WTC11 (cell line): Measurements from ENCODE around the gene KIAA0408. TPM values are rescaled to one million over a fixed set of nuclear protein-coding genes. Genes with fewer than 3 reads are reported as not detected.

Source experiments
- ATAC-seq: fragments of 200-7000 bp; cut with Tn5 transposase; 2 replicates; pipeline ENCODE4 v1.10.0; 2021; ENCODE audit warnings: mild to moderate bottlenecking, moderate library complexity
- CTCF ChIA-PET: fragments of 300-600 bp; sonication (Branson Sonifier 250); formaldehyde crosslinking; loops from one replicate; lab custom pipeline; 2021; ENCODE audit warnings: antibody characterized with exemption; lab: Charles Lee
- POLR2A ChIA-PET: fragments of 350-600 bp; sonication (Branson Sonifier 250); formaldehyde crosslinking; loops from one replicate; lab custom pipeline; 2021; ENCODE audit warnings: antibody characterized with exemption; lab: Charles Lee
- DNase-seq: peaks from one replicate; pipeline ENCODE4 v3.0.0; 2021; ENCODE audit warnings: low spot score
- H3K27ac Mint-ChIP-seq: 2 replicates; pipeline ENCODE4 v1.8.0; 2021; ENCODE audit warnings: mixed read lengths
- H3K27me3 Mint-ChIP-seq: 2 replicates; pipeline ENCODE4 v1.8.0; 2021; ENCODE audit warnings: low read depth, mild to moderate bottlenecking, moderate library complexity, mixed read lengths
- H3K36me3 Mint-ChIP-seq: 2 replicates; pipeline ENCODE4 v1.8.0; 2021; ENCODE audit warnings: mixed read lengths
- H3K4me1 Mint-ChIP-seq: 2 replicates; pipeline ENCODE4 v1.8.0; 2022; ENCODE audit warnings: mixed read lengths
- H3K4me3 Mint-ChIP-seq: 2 replicates; pipeline ENCODE4 v1.8.0; 2021; ENCODE audit warnings: mild to moderate bottlenecking, moderate library complexity, mixed read lengths
- H3K9me3 Mint-ChIP-seq: 2 replicates; pipeline ENCODE4 v1.8.0; 2021; ENCODE audit warnings: mixed read lengths
- CBFB ChIP-seq: sonication (generic); formaldehyde crosslinking; IDR thresholded peaks from 2 replicates; pipeline ENCODE4 v1.8.1; 2022; ENCODE audit warnings: mild to moderate bottlenecking, low read depth, missing genetic modification reagents
- CREM ChIP-seq: sonication (generic); formaldehyde crosslinking; IDR thresholded peaks from 2 replicates; pipeline ENCODE4 v1.8.1; 2022; ENCODE audit warnings: mild to moderate bottlenecking, missing genetic modification reagents, moderate library complexity
- E2F4 ChIP-seq: sonication (generic); formaldehyde crosslinking; IDR thresholded peaks from 2 replicates; pipeline ENCODE4 v1.8.1; 2022; ENCODE audit warnings: low read depth, mild to moderate bottlenecking, moderate library complexity, missing genetic modification reagents, borderline replicate concordance
- FOXP1 ChIP-seq: sonication (generic); formaldehyde crosslinking; IDR thresholded peaks from 2 replicates; pipeline ENCODE4 v1.8.0; 2022; ENCODE audit warnings: missing genetic modification reagents, mild to moderate bottlenecking, moderate library complexity, borderline replicate concordance
- IRF1 ChIP-seq: sonication (generic); formaldehyde crosslinking; IDR thresholded peaks from 2 replicates; pipeline ENCODE4 v1.8.0; 2023; ENCODE audit warnings: missing genetic modification reagents
- IRF2 ChIP-seq: sonication (generic); formaldehyde crosslinking; IDR thresholded peaks from 2 replicates; pipeline ENCODE4 v1.8.0; 2022; ENCODE audit warnings: low read depth, missing genetic modification reagents, borderline replicate concordance
- MXD4 ChIP-seq: fragments of 250-450 bp; sonication (Bioruptor Pico); IDR thresholded peaks from 2 replicates; pipeline ENCODE4 v1.8.0; 2021; ENCODE audit warnings: mild to moderate bottlenecking, moderate library complexity, borderline replicate concordance
- NFYB ChIP-seq: sonication (generic); formaldehyde crosslinking; conservative IDR thresholded peaks from 2 replicates; pipeline ENCODE4 v1.8.0; 2022; ENCODE audit warnings: low read depth, missing genetic modification reagents
- NR2C2 ChIP-seq: sonication (generic); formaldehyde crosslinking; IDR thresholded peaks from 2 replicates; pipeline ENCODE4 v1.8.0; 2022; ENCODE audit warnings: mild to moderate bottlenecking, missing genetic modification reagents
- PRRX2 ChIP-seq: fragments of 250-450 bp; sonication (Bioruptor Pico); IDR thresholded peaks from 2 replicates; pipeline ENCODE4 v1.8.0; 2021; ENCODE audit warnings: mild to moderate bottlenecking
- RELA ChIP-seq: sonication (generic); formaldehyde crosslinking; IDR thresholded peaks from 2 replicates; pipeline ENCODE4 v1.8.1; 2022; ENCODE audit warnings: missing genetic modification reagents, mild to moderate bottlenecking, borderline replicate concordance
- SMAD3 ChIP-seq: sonication (generic); formaldehyde crosslinking; IDR thresholded peaks from 2 replicates; pipeline ENCODE4 v1.8.0; 2022; ENCODE audit warnings: missing genetic modification reagents, mild to moderate bottlenecking, borderline replicate concordance
- SP1 ChIP-seq: sonication (generic); formaldehyde crosslinking; conservative IDR thresholded peaks from 2 replicates; pipeline ENCODE4 v1.8.1; 2022; ENCODE audit warnings: missing genetic modification reagents
- TEAD1 ChIP-seq: sonication (generic); formaldehyde crosslinking; IDR thresholded peaks from 2 replicates; pipeline ENCODE4 v1.8.0; 2022; ENCODE audit warnings: mild to moderate bottlenecking, missing genetic modification reagents
- TEAD4 ChIP-seq: sonication (generic); formaldehyde crosslinking; IDR thresholded peaks from 2 replicates; pipeline ENCODE4 v1.8.0; 2022; ENCODE audit warnings: mild to moderate bottlenecking, missing genetic modification reagents
- TP53 ChIP-seq: sonication (generic); formaldehyde crosslinking; IDR thresholded peaks from 2 replicates; pipeline ENCODE4 v1.8.1; 2023; ENCODE audit warnings: mild to moderate bottlenecking, missing genetic modification reagents
- USF1 ChIP-seq: sonication (generic); formaldehyde crosslinking; IDR thresholded peaks from 2 replicates; pipeline ENCODE4 v1.8.0; 2022; ENCODE audit warnings: mild to moderate bottlenecking, missing genetic modification reagents
- ZMAT4 ChIP-seq: fragments of 250-450 bp; sonication (Bioruptor Pico); IDR thresholded peaks from 2 replicates; pipeline ENCODE4 v1.9.0; 2021; ENCODE audit warnings: mild to moderate bottlenecking
- ZNF121 ChIP-seq: sonication (generic); formaldehyde crosslinking; IDR thresholded peaks from 2 replicates; pipeline ENCODE4 v1.8.0; 2023; ENCODE audit warnings: missing genetic modification reagents
- ZNF138 ChIP-seq: sonication (generic); formaldehyde crosslinking; conservative IDR thresholded peaks from 2 replicates; pipeline ENCODE4 v1.8.1; 2022; ENCODE audit warnings: mild to moderate bottlenecking, moderate library complexity, missing genetic modification reagents
- ZNF232 ChIP-seq: sonication (generic); formaldehyde crosslinking; IDR thresholded peaks from 2 replicates; pipeline ENCODE4 v1.8.0; 2022; ENCODE audit warnings: mild to moderate bottlenecking, missing genetic modification reagents
- ZNF423 ChIP-seq: fragments of 250-450 bp; sonication (Bioruptor Pico); IDR thresholded peaks from 2 replicates; pipeline ENCODE4 v2.1.2; 2022; ENCODE audit warnings: mild to moderate bottlenecking, moderate library complexity
- ZNF671 ChIP-seq: fragments of 250-450 bp; sonication (Bioruptor Pico); IDR thresholded peaks from 2 replicates; pipeline ENCODE4 v1.8.0; 2021; ENCODE audit warnings: mild to moderate bottlenecking
- total RNA-seq: library from RNA; stranded (reverse); gene quantifications from 3 replicates; pipeline ENCODE4 v1.2.3, GENCODE V29; 2021
- TF ChIP-seq, protein P1 (sequence below): fragments of 250-450 bp; sonication (Bioruptor Pico); conservative IDR thresholded peaks from 2 replicates; pipeline ENCODE4 v1.9.0; 2021; ENCODE audit warnings: mild to moderate bottlenecking
- TF ChIP-seq, protein P2 (sequence below): fragments of 250-450 bp; sonication (Bioruptor Pico); IDR thresholded peaks from 2 replicates; pipeline ENCODE4 v1.8.0; 2021; ENCODE audit warnings: mild to moderate bottlenecking

The KIAA0408 gene
- total RNA-seq, 1 experiment from 2014 or later = 12.2 TPM

- no peak for DNase-seq
- Mint-ChIP-seq H3K27me3 (no peaks in the 10 kb centered on the region), H3K4me1 (no peaks in the 10 kb centered on the region), H3K4me3 (no peak overlapping the region), H3K27ac (no peak overlapping the region), H3K36me3 (no peaks in the 10 kb centered on the region), H3K9me3 (no peaks in the 10 kb centered on the region)
- no peak for TF ChIP-seq RELA (CRISPR knock-in tag)
- no peak for TF ChIP-seq E2F4
- TF ChIP-seq USF1 (CRISPR knock-in tag) = no peak
- no peak for TF ChIP-seq IRF2 (CRISPR knock-in tag)
- ATAC-seq = no peak
- CTCF ChIA-PET = no interaction called here
- POLR2A ChIA-PET = no interaction called here
Measured at GRCh38 chr6:127436578-127437110, 22.5 kb downstream of the KIAA0408 start.

DNA sequence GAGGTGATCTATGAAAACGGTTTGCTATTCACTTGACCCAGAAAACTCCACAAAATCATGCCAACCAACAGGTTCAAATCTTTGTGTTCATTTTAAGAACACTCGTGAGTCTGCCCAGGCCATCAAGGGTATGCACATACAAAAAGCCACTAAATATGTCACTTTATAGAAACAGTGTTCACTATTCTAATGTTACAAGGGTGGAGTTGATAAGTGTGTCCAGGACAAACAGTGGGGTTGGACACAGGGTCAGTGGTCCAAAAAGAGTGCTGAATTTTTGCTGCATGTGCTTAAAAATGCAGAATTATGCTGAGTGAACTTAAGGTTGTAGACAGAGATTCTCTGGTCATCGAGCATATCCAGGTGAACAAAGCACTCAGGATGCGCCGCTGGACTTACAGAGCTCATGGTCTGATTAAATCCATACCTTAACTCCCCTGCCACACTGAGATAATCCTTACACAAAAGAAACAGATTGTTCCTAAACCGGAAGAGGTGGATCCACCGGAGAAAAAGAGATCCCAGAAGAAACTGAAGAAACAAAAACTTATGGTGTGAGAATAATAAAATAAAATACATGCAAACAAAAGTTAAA is 23.5 kb downstream of the KIAA0408 start:
- H3K27ac Mint-ChIP-seq = no peak overlapping the region
- ChIA-PET CTCF (interaction anchor here (1.0 kb wide), 1 partner anchor 15 kb away, joined by 3 read pairs; no protein-coding TSS in a partner anchor), POLR2A (no interaction called here)
- TF ChIP-seq NR2C2 (no peak), TEAD1 (no peak), SMAD3 (no peak), ZNF232 (CRISPR knock-in tag) (no peak), NFYB (no peak), ZNF671 (CRISPR knock-in tag) (no peak)
- TF ChIP-seq, protein P1, sequence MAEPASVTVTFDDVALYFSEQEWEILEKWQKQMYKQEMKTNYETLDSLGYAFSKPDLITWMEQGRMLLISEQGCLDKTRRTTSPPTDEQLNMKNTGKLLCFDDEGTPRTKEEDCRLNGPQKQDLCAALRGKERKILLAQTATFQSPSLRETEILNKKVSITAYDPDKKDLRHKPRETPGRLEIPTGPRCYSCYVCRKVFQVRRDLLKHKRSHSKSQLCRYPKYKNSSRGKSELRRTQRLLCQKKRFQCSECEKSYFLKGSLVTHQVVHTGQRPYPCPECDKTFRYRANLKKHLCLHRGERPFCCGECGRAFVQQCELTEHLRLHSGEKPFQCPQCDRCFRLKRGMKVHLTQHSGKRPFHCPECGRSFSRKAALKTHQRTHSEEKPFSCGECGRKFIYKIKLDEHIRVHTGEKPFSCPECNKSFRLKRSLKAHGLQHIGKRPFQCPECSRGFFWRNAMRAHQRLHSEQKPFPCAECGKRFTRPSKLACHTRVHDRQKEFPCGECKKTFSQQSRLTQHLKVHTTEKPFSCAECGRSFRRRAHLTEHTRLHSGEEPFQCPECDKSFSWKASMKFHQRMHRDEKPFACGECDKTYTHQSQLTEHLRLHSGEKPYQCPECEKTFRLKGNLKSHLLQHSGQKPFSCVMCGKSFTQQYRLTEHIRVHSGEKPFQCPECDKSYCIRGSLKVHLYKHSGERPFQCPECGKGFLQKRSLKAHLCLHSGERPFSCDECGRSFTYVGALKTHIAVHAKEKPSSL (CRISPR knock-in tag) = no peak
- no peak overlapping the region for H3K4me3 Mint-ChIP-seq
- DNase-seq = no peak
- H3K36me3 Mint-ChIP-seq = no peaks in the 10 kb centered on the region
- ATAC-seq = no peak
- H3K4me1 Mint-ChIP-seq = no peaks in the 10 kb centered on the region
- H3K9me3 Mint-ChIP-seq = peaks cover 5% of the 10 kb centered on the region
- no peaks in the 10 kb centered on the region for H3K27me3 Mint-ChIP-seq

- ATAC-seq = no peak
- Mint-ChIP-seq H3K27me3 (no peaks in the 10 kb centered on the region), H3K4me1 (no peaks in the 10 kb centered on the region), H3K27ac (no peak overlapping the region), H3K4me3 (no peak overlapping the region), H3K9me3 (peaks cover 11% of the 10 kb centered on the region), H3K36me3 (no peaks in the 10 kb centered on the region)
- no peak for DNase-seq
- ChIA-PET POLR2A (no interaction called here), CTCF (interaction anchor here (0.6 kb wide), 1 partner anchor 143 kb away, joined by 5 read pairs; no protein-coding TSS in a partner anchor)
- no peak for TF ChIP-seq ZMAT4 (CRISPR knock-in tag)
- TF ChIP-seq SMAD3 = no peak
- TF ChIP-seq CBFB (CRISPR knock-in tag) = no peak
- no peak for TF ChIP-seq TEAD1
- no peak for TF ChIP-seq ZNF138 (CRISPR knock-in tag)
- no peak for TF ChIP-seq ZNF121 (CRISPR knock-in tag)
- no peak for TF ChIP-seq CREM (CRISPR knock-in tag)
- no peak for TF ChIP-seq PRRX2 (CRISPR knock-in tag)
- TF ChIP-seq NR2C2 = no peak
- TF ChIP-seq IRF1 (CRISPR knock-in tag) = no peak
- TF ChIP-seq NFYB = no peak
- TF ChIP-seq TEAD4 (CRISPR knock-in tag) = no peak
- TF ChIP-seq, protein P2, sequence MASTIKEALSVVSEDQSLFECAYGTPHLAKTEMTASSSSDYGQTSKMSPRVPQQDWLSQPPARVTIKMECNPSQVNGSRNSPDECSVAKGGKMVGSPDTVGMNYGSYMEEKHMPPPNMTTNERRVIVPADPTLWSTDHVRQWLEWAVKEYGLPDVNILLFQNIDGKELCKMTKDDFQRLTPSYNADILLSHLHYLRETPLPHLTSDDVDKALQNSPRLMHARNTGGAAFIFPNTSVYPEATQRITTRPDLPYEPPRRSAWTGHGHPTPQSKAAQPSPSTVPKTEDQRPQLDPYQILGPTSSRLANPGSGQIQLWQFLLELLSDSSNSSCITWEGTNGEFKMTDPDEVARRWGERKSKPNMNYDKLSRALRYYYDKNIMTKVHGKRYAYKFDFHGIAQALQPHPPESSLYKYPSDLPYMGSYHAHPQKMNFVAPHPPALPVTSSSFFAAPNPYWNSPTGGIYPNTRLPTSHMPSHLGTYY = no peak
- TF ChIP-seq TP53 (CRISPR knock-in tag) = no peak
- no peak for TF ChIP-seq ZNF423 (CRISPR knock-in tag)
- no peak for TF ChIP-seq MXD4 (CRISPR knock-in tag)
- no peak for TF ChIP-seq FOXP1 (CRISPR knock-in tag)
- no peak for TF ChIP-seq SP1 (CRISPR knock-in tag)
Measured at GRCh38 chr6:127434651-127435050, 24.5 kb downstream of the KIAA0408 start.
